Right lobe of liver (tissue), 4 donors: ENCODE measurements around the gene GRM8.

Experiments used
- CTCF ChIP-seq, 4 donors: fragments of 200-600 bp in 3 of 4; fragments of 450-650 bp in 1 of 4; IDR thresholded peaks; one replicate each; pipeline versions ENCODE4 v1.5.1 to v1.8.0; 2016 to 2022; ENCODE audit warnings: antibody characterized with exemption in 4 of 4, mild to moderate bottlenecking in 2 of 4
- POLR2A ChIP-seq: fragments of 450-650 bp; IDR thresholded peaks from one replicate; pipeline ENCODE4 v1.6.1; 2017; ENCODE audit warnings: antibody characterized with exemption, mild to moderate bottlenecking
- donor health status: DM: no; HTN: no; CAD: no.
- donor health status: DM: no; HTN: no; CAD: no.
- donor health status: DM: no; HTN: yes; CAD: no.

GRCh38 chr7:127207806-127208205, 44.9 kb downstream of the GRM8 start:
- TF ChIP-seq POLR2A (no peak), CTCF (IDR thresholded peaks at IDR 0.05) (no peak)
